Hematopoietic multipotent progenitor cell (in vitro differentiated cells): ENCODE results near the gene KRTAP9-7. TPM values are rescaled to one million over a fixed set of nuclear protein-coding genes. Genes with fewer than 3 reads are reported as not detected.

Experiments
- DNase-seq, 3 donors: peaks; one replicate each; pipeline ENCODE4 v3.0.0-alpha.2; 2011 to 2015; ENCODE audit warnings: low read depth in 2 of 3, low spot score in 2 of 3
- small RNA-seq: library from RNA; depleted of rRNA; stranded (forward); fragments of <200 nt; gene quantifications from one replicate; pipeline ENCODE3, GENCODE V24; 2012
- total RNA-seq: library from RNA; depleted of rRNA; stranded (reverse); fragments of >200 nt; gene quantifications from one replicate; pipeline ENCODE4 v1.2.3, GENCODE V29; 2012

The KRTAP9-7 gene
- total RNA-seq, 1 donor = not detected

DNA sequence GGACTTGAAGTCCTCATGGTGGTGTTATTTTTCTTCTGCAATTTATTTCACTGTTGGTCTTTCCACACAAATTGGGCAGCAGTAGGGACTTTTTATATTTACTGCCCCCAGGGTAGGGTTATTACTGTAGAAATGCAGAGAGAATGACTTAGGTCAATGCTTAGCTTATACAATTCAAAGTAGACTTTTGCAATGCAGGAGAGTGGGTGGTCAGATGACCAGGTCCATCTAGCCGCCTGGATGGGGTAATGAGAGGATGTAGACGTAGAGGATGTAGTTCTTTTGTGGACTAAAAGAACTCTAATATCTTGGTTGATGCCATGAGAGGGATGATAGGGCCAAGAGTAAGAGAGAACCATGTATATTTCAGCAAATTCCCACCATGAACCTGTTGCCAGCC, 42.7 kb downstream of the KRTAP9-7 start:
- no peak for DNase-seq

GRCh38 chr17:41322094-41322902, 46.8 kb downstream of the KRTAP9-7 start:
- peak in 2 of 3 donors; percentile 43 to 73 for DNase-seq

- no peak for DNase-seq
Observed at GRCh38 chr17:41322903-41323895, 47.7 kb downstream of the KRTAP9-7 start.

DNA sequence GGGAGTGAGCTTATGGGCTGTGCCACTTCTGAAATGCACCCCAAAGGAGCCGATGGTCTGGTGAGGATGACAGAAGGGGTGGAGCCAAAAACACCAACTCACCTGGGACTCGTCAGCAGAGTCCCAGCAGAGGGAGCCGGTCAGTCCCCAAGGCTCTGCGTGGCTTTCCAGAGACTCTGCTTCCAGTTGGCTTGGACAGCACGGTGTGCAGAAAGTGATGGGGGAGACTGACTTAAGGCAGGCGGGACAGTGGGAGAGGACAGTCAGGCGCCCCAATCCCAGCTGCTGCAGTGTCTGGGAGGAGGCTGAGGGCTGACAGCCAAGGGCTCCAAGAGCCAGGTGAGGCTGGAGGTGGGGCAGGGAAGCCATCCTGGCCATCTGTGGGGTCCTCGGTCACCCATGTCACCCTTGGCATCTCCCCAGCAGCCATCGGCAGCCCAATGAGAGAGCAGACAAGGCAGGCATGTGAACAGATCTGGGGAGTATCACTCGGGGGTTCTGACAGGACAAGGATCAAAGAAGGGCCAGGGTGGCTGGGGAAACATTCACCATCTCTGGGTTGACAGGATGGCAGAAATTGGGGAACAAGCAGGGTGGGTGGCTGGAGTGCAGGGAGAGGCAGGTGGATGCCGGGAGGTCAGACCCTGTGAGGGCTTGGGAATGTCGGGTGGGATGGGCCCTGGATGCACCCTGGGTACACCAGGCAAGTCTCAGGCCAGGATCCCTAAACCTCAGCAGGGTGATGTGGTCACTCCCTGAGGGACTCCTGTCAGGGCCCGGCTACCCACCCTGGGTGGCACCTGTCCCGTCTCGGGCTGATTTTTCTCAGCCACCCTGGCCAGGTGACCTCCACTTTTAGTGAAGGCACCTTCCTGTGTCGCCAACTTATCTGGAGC, 48.9 kb downstream of the KRTAP9-7 start:
- no peak for DNase-seq

DNA sequence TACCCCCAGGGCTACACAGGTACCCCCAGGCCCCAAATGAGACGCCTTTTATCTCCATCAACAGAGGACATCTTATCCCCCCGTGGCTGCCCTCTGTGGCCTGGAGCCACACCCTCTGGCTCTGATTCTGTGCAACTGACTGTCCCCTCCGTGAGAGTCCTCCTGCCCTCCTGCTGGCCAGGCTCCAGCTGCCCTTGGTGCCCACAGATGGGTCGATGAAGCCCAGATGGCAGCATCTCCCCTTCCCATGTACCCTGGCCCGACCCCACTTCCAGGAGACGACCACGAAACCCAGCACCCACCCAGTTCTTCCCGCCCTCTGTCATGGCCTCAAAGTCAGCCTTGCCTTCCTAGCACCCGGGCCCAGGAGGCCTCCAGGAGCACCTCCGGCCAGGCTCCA, 49.6 kb downstream of the KRTAP9-7 start:
- no peak for DNase-seq

- no peak for DNase-seq
Observed at GRCh38 chr17:41325611-41326010, 50.1 kb downstream of the KRTAP9-7 start.

Small RNA genes lying within 50 kb of the gene (small RNA-seq; reads per million reads assigned to genes)
- gene KRTAP9-10P = not detected

Other genes starting within 250 kb of the KRTAP9-7 start
- gene KRTAP1-5, start 248.5 kb upstream of the KRTAP9-7 start, total RNA-seq = not detected
- not detected for gene KRTAP1-4, start 245.5 kb upstream of the KRTAP9-7 start, total RNA-seq
- gene KRTAP1-3, start 240.8 kb upstream of the KRTAP9-7 start, total RNA-seq = not detected
- not detected for gene KRTAP1-1, start 234.2 kb upstream of the KRTAP9-7 start, total RNA-seq
- not detected for gene KRTAP2-1, start 228.4 kb upstream of the KRTAP9-7 start, total RNA-seq
- not detected for gene KRTAP2-2, start 220.5 kb upstream of the KRTAP9-7 start, total RNA-seq
- not detected for gene KRTAP2-3, start 215.6 kb upstream of the KRTAP9-7 start, total RNA-seq
- not detected for gene KRTAP2-4, start 209.8 kb upstream of the KRTAP9-7 start, total RNA-seq
- gene KRTAP4-7, start 191.5 kb upstream of the KRTAP9-7 start, total RNA-seq = not detected
- gene KRTAP4-8, start 177.6 kb upstream of the KRTAP9-7 start, total RNA-seq = not detected
- not detected for gene KRTAP4-16, start 173.5 kb upstream of the KRTAP9-7 start, total RNA-seq
- under 0.01 TPM for gene KRTAP4-9, start 170.3 kb upstream of the KRTAP9-7 start, total RNA-seq
- not detected for gene KRTAP4-11, start 157.3 kb upstream of the KRTAP9-7 start, total RNA-seq
- gene KRTAP4-12, start 151.5 kb upstream of the KRTAP9-7 start, total RNA-seq = not detected
- not detected for gene KRTAP4-6, start 135.2 kb upstream of the KRTAP9-7 start, total RNA-seq
- gene KRTAP4-5, start 125.9 kb upstream of the KRTAP9-7 start, total RNA-seq = not detected
- not detected for gene KRTAP4-4, start 115.0 kb upstream of the KRTAP9-7 start, total RNA-seq
- gene KRTAP4-3, start 107.5 kb upstream of the KRTAP9-7 start, total RNA-seq = not detected
- not detected for gene KRTAP4-2, start 97.5 kb upstream of the KRTAP9-7 start, total RNA-seq
- gene KRTAP4-1, start 90.8 kb upstream of the KRTAP9-7 start, total RNA-seq = not detected
- not detected for gene KRTAP9-1, start 85.8 kb upstream of the KRTAP9-7 start, total RNA-seq
- gene KRTAP9-2, start 49.0 kb upstream of the KRTAP9-7 start, total RNA-seq = not detected
- not detected for gene KRTAP9-3, start 43.2 kb upstream of the KRTAP9-7 start, total RNA-seq
- not detected for gene KRTAP9-8, start 37.7 kb upstream of the KRTAP9-7 start, total RNA-seq
- gene KRTAP9-4, start 26.0 kb upstream of the KRTAP9-7 start, total RNA-seq = not detected
- gene KRTAP9-9, start 20.3 kb upstream of the KRTAP9-7 start, total RNA-seq = not detected
- gene KRTAP9-6, start 10.3 kb upstream of the KRTAP9-7 start, total RNA-seq = not detected
- gene KRTAP29-1, start 27.2 kb downstream of the KRTAP9-7 start, total RNA-seq = not detected
- gene KRTAP16-1, start 33.6 kb downstream of the KRTAP9-7 start, total RNA-seq = 0.27 TPM
- gene KRTAP17-1, start 40.0 kb downstream of the KRTAP9-7 start, total RNA-seq = not detected
- gene KRT33A, start 75.1 kb downstream of the KRTAP9-7 start, total RNA-seq = not detected
- not detected for gene KRT33B, start 94.1 kb downstream of the KRTAP9-7 start, total RNA-seq
- gene KRT34, start 106.6 kb downstream of the KRTAP9-7 start, total RNA-seq = not detected
- gene KRT31, start 121.9 kb downstream of the KRTAP9-7 start, total RNA-seq = not detected
- gene KRT37, start 148.9 kb downstream of the KRTAP9-7 start, total RNA-seq = not detected
- not detected for gene KRT38, start 165.3 kb downstream of the KRTAP9-7 start, total RNA-seq
- gene KRT32, start 191.7 kb downstream of the KRTAP9-7 start, total RNA-seq = not detected
- not detected for gene KRT35, start 205.5 kb downstream of the KRTAP9-7 start, total RNA-seq
- gene KRT36, start 214.2 kb downstream of the KRTAP9-7 start, total RNA-seq = not detected
- gene KRT13, start 229.9 kb downstream of the KRTAP9-7 start, total RNA-seq = not detected
- not detected for gene KRT15, start 243.2 kb downstream of the KRTAP9-7 start, total RNA-seq